Upper lobe of left lung (tissue), 6 donors: ENCODE data around the gene GCGR. TPM values are rescaled to one million over a fixed set of nuclear protein-coding genes. Genes with fewer than 3 reads are reported as not detected.

Experiments used
- ATAC-seq, 2 donors: fragments of 200-7000 bp; cut with Tn5 transposase; one replicate each; pipeline ENCODE4 v1.9.1; 2022; ENCODE audit warnings: mild to moderate bottlenecking in 2 of 2, moderate library complexity in 2 of 2; ENCODE audit not compliant: low FRiP score in 2 of 2
- DNase-seq, 2 donors: peaks; one replicate each; pipeline ENCODE4 v3.0.0-alpha.2; 2019 to 2020
- H3K27ac ChIP-seq, 4 donors: fragments of 200-600 bp; sonication (generic); one replicate each; pipeline ENCODE4 v1.5.1; 2016 to 2019
- H3K27me3 ChIP-seq, 4 donors: fragments of 200-600 bp; sonication (generic); one replicate each; pipeline ENCODE4 v1.5.1; 2017 to 2019
- H3K36me3 ChIP-seq, 4 donors: fragments of 200-600 bp; sonication (generic); one replicate each; pipeline ENCODE4 v1.5.1; 2016 to 2019
- H3K4me1 ChIP-seq, 4 donors: fragments of 200-600 bp; sonication (generic); one replicate each; pipeline ENCODE4 v1.5.1; 2018 to 2019
- H3K4me3 ChIP-seq, 4 donors: fragments of 200-600 bp; sonication (generic); one replicate each; pipeline ENCODE4 v1.5.1; 2017 to 2019; ENCODE audit warnings: mild to moderate bottlenecking in 2 of 4, moderate library complexity in 1 of 4
- H3K9me3 ChIP-seq, 4 donors: fragments of 200-600 bp; sonication (generic); one replicate each; pipeline ENCODE4 v1.5.1; 2018 to 2019
- CTCF ChIP-seq, 6 experiments: fragments of 450-650 bp in 4 of 6; fragments of 200-600 bp in 2 of 6; sonication (generic) in 2 of 6; IDR thresholded peaks; one replicate each; pipeline ENCODE4 v1.5.1; 2016 to 2019; ENCODE audit warnings: antibody characterized with exemption in 6 of 6
- EP300 ChIP-seq, 4 donors: sonication (generic); formaldehyde crosslinking; IDR thresholded peaks; one replicate each; pipeline ENCODE4 v1.5.1; 2017; ENCODE audit warnings: antibody characterized with exemption in 4 of 4, control low read depth in 2 of 4
- POLR2A ChIP-seq, 4 donors: fragments of 450-650 bp; IDR thresholded peaks; one replicate each; pipeline ENCODE4 v1.5.1; 2016 to 2017; ENCODE audit warnings: antibody characterized with exemption in 4 of 4, mild to moderate bottlenecking in 2 of 4
- POLR2AphosphoS5 ChIP-seq, 2 donors: sonication (generic); formaldehyde crosslinking; IDR thresholded peaks; one replicate each; pipeline ENCODE4 v1.5.1; 2017; ENCODE audit warnings: antibody characterized with exemption in 2 of 2
- WGBS, 2 donors: methylation state at CpG; one replicate each; pipeline ENCODE4 v1.1.5; 2017 to 2018; 5-methylcytosine and 5-hydroxymethylcytosine counted together
- total RNA-seq, 6 donors: library from RNA; depleted of rRNA in 4 of 6; stranded (reverse); fragments of >200 nt in 4 of 6; gene quantifications; one replicate each; pipeline versions ENCODE4 v1.1.0 to v1.2.1, GENCODE V29; 2016 to 2021
- donor health status: DM: no; HTN: no; CAD: no; lungs with moderate emphysema.
- donor health status: DM: no; HTN: yes; CAD: no; lungs with severe emphysema.

Gene GCGR
- total RNA-seq, 6 donors from 2014 or later: 11.1 TPM; not detected in 5

- Histone ChIP-seq H3K9me3 (no peaks in the 10 kb centered on the region), H3K27ac (no peak overlapping the region), H3K36me3 (peaks cover 0 to 26% (median 14%) of the 10 kb centered on the region in 4 donors), H3K4me3 (no peak overlapping the region), H3K27me3 (no peaks in the 10 kb centered on the region), H3K4me1 (peaks cover 17 to 34% (median 27%) of the 10 kb centered on the region in 4 donors)
- WGBS, 2 donors: 95% methylated on average over 8 of the region's 11 CpGs; no CpG with 5 or more reads in 1 of the 2 donors
- no peak for ATAC-seq
- no peak for TF ChIP-seq POLR2A (IDR thresholded peaks at IDR 0.05)
- no peak for TF ChIP-seq CTCF (IDR thresholded peaks at IDR 0.05)
- no peak for TF ChIP-seq POLR2AphosphoS5 (IDR thresholded peaks at IDR 0.05)
- TF ChIP-seq EP300 (IDR thresholded peaks at IDR 0.05): no peak
- no peak for DNase-seq
These were observed 20.6 kb downstream of the GCGR start for GRCh38 chr17:81824595-81824994.

- no peak overlapping the region for H3K4me3 ChIP-seq
- H3K36me3 ChIP-seq: peaks cover 0 to 26% (median 14%) of the 10 kb centered on the region in 4 donors
- H3K27ac ChIP-seq: no peak overlapping the region
- no peaks in the 10 kb centered on the region for H3K9me3 ChIP-seq
- DNase-seq: no peak
- 85 to 88% methylated on average over 9 to 11 of the region's 11 CpGs for WGBS, 2 donors
- H3K27me3 ChIP-seq: no peaks in the 10 kb centered on the region
- no peak for ATAC-seq
- TF ChIP-seq POLR2AphosphoS5 (IDR thresholded peaks at IDR 0.05) (no peak), POLR2A (IDR thresholded peaks at IDR 0.05) (no peak), CTCF (IDR thresholded peaks at IDR 0.05) (no peak)
- peaks cover 17 to 41% (median 27%) of the 10 kb centered on the region in 4 donors for H3K4me1 ChIP-seq
These were observed 22.0 kb downstream of the GCGR start for GRCh38 chr17:81825841-81826466.

GRCh38 chr17:81828656-81829055 is 24.7 kb downstream of the GCGR start:
- WGBS, 2 donors: 78 to 92% methylated on average over 6 to 7 of the region's 7 CpGs
- Histone ChIP-seq H3K4me1 (peaks cover 14 to 46% (median 27%) of the 10 kb centered on the region in 4 donors), H3K36me3 (peaks cover 0 to 10% (median 7%) of the 10 kb centered on the region in 4 donors), H3K27me3 (no peaks in the 10 kb centered on the region), H3K27ac (peak overlapping the region in 3 of 4 donors; percentile 0 to 42 (median 7)), H3K4me3 (no peak overlapping the region), H3K9me3 (no peaks in the 10 kb centered on the region)
- ATAC-seq: no peak
- no peak for TF ChIP-seq POLR2A (IDR thresholded peaks at IDR 0.05)
- TF ChIP-seq POLR2AphosphoS5 (IDR thresholded peaks at IDR 0.05): no peak
- TF ChIP-seq CTCF (IDR thresholded peaks at IDR 0.05): no peak
- no peak for TF ChIP-seq EP300 (IDR thresholded peaks at IDR 0.05)
- no peak for DNase-seq

- Histone ChIP-seq H3K27ac (no peak overlapping the region), H3K4me1 (peaks cover 21 to 55% (median 32%) of the 10 kb centered on the region in 4 donors), H3K27me3 (no peaks in the 10 kb centered on the region), H3K4me3 (no peak overlapping the region), H3K9me3 (no peaks in the 10 kb centered on the region), H3K36me3 (no peaks in the 10 kb centered on the region)
- 60 to 87% methylated on average over 1 to 6 of the region's 6 CpGs for WGBS, 2 donors
- TF ChIP-seq EP300 (IDR thresholded peaks at IDR 0.05) (no peak), CTCF (IDR thresholded peaks at IDR 0.05) (no peak), POLR2A (IDR thresholded peaks at IDR 0.05) (no peak), POLR2AphosphoS5 (IDR thresholded peaks at IDR 0.05) (no peak)
- no peak for ATAC-seq
- no peak for DNase-seq
These were observed 25.9 kb downstream of the GCGR start for GRCh38 chr17:81829858-81830257.

GRCh38 chr17:81831563-81831956 is 27.6 kb downstream of the GCGR start:
- Histone ChIP-seq H3K27ac (peak overlapping the region; percentile 90 to 96 (median 92)), H3K36me3 (no peaks in the 10 kb centered on the region), H3K4me3 (peak overlapping the region in 1 of 4 donors; percentile 97), H3K4me1 (peaks cover 21 to 55% (median 32%) of the 10 kb centered on the region in 4 donors), H3K9me3 (no peaks in the 10 kb centered on the region), H3K27me3 (no peaks in the 10 kb centered on the region)
- DNase-seq (peak in 1 of 2 donors; percentile 44), ATAC-seq (no peak)
- WGBS, 2 donors: 60 to 69% methylated on average over 3 to 5 of the region's 7 CpGs
- TF ChIP-seq POLR2A (IDR thresholded peaks at IDR 0.05) (no peak), POLR2AphosphoS5 (IDR thresholded peaks at IDR 0.05) (no peak), CTCF (IDR thresholded peaks at IDR 0.05) (no peak), EP300 (IDR thresholded peaks at IDR 0.05) (no peak)
